Neural progenitor cell (in vitro differentiated cells): ENCODE results near the gene PHACTR2. TPM values are rescaled to one million over a fixed set of nuclear protein-coding genes. Genes with fewer than 3 reads are reported as not detected.

Source experiments
- DNase-seq: peaks from one replicate; pipeline ENCODE4 v3.0.0-alpha.2; 2016; ENCODE audit warnings: low spot score
- H2AFZ ChIP-seq: fragments of 200-600 bp; sonication (generic); replicated peaks from 2 replicates; pipeline ENCODE4 v1.6.1; 2016; ENCODE audit warnings: antibody characterized with exemption
- H3F3A ChIP-seq: fragments of 200-600 bp; sonication (generic); 2 replicates; pipeline ENCODE4 v1.6.1; 2016; ENCODE audit warnings: antibody characterized with exemption, low read depth
- H3K27ac ChIP-seq: fragments of 200-600 bp; sonication (generic); 2 replicates; pipeline ENCODE4 v1.5.1; 2016; ENCODE audit warnings: mild to moderate bottlenecking
- H3K27me3 ChIP-seq: fragments of 200-600 bp; sonication (generic); 2 replicates; pipeline ENCODE4 v1.6.1; 2016; ENCODE audit warnings: mild to moderate bottlenecking, moderate library complexity
- H3K36me3 ChIP-seq: fragments of 200-600 bp; sonication (generic); 2 replicates; pipeline ENCODE4 v1.5.1; 2016
- H3K4me1 ChIP-seq: fragments of 200-600 bp; sonication (generic); 2 replicates; pipeline ENCODE4 v1.6.1; 2016; ENCODE audit warnings: mixed run types
- H3K4me2 ChIP-seq: fragments of 200-600 bp; sonication (generic); 2 replicates; pipeline ENCODE4 v1.6.1; 2016
- H3K4me3 ChIP-seq: fragments of 200-600 bp; sonication (generic); 2 replicates; pipeline ENCODE4 v1.5.1; 2016
- H3K79me2 ChIP-seq: fragments of 200-600 bp; sonication (generic); 2 replicates; pipeline ENCODE4 v1.6.1; 2016; ENCODE audit warnings: low read depth
- H3K9ac ChIP-seq: fragments of 200-600 bp; sonication (generic); 2 replicates; pipeline ENCODE4 v1.6.1; 2016
- H3K9me3 ChIP-seq: fragments of 200-600 bp; sonication (generic); 2 replicates; pipeline ENCODE4 v1.5.1; 2016; ENCODE audit warnings: low read depth
- H4K20me1 ChIP-seq: fragments of 200-600 bp; sonication (generic); 2 replicates; pipeline ENCODE4 v1.6.1; 2016; ENCODE audit warnings: low read depth
- H3K27ac Mint-ChIP-seq: 3 replicates; pipeline ENCODE4 v1.8.0; 2021; ENCODE audit warnings: mixed read lengths
- H3K27me3 Mint-ChIP-seq: 2 replicates; pipeline ENCODE4 v1.8.0; 2022; ENCODE audit warnings: low read depth, mild to moderate bottlenecking, inconsistent platforms, moderate library complexity, mixed read lengths; ENCODE audit not compliant: insufficient read depth
- H3K36me3 Mint-ChIP-seq: 3 replicates; pipeline ENCODE4 v1.8.0; 2021; ENCODE audit warnings: mixed read lengths
- H3K4me1 Mint-ChIP-seq: 3 replicates; pipeline ENCODE4 v1.8.0; 2021; ENCODE audit warnings: mixed read lengths
- H3K4me3 Mint-ChIP-seq: 3 replicates; pipeline ENCODE4 v1.8.0; 2021; ENCODE audit warnings: mild to moderate bottlenecking, moderate library complexity, mixed read lengths
- H3K9me3 Mint-ChIP-seq: 3 replicates; pipeline ENCODE4 v1.8.0; 2020; ENCODE audit warnings: mixed read lengths
- CTCF ChIP-seq: fragments of 200-600 bp; sonication (generic); IDR thresholded peaks from 2 replicates; pipeline ENCODE4 v1.5.1; 2017; ENCODE audit warnings: antibody characterized with exemption, mild to moderate bottlenecking
- EZH2 ChIP-seq: fragments of 200-600 bp; sonication (generic); IDR thresholded peaks from 2 replicates; pipeline ENCODE4 v1.6.1; 2017; ENCODE audit warnings: antibody characterized with exemption, mild to moderate bottlenecking, moderate library complexity
- EZH2phosphoT487 ChIP-seq: fragments of 200-600 bp; sonication (generic); IDR thresholded peaks from 2 replicates; pipeline ENCODE4 v1.6.1; 2017; ENCODE audit warnings: antibody characterized with exemption
- total RNA-seq: library from RNA; depleted of rRNA; stranded (reverse); fragments of >200 nt; gene quantifications from 2 replicates; pipeline ENCODE4 v1.2.3, GENCODE V29; 2015; ENCODE audit warnings: low replicate concordance

PHACTR2 gene
- total RNA-seq, 1 donor from 2014 or later, result 45.4 TPM

- TF ChIP-seq CTCF (no peak), EZH2 (no peak), EZH2phosphoT487 (no peak)
- H3F3A ChIP-seq, result no peaks in the 10 kb centered on the region
Observed at GRCh38 chr6:143857651-143858050, 179.9 kb downstream of the PHACTR2 start.

GRCh38 chr6:143859891-143860660 is 182.3 kb downstream of the PHACTR2 start:
- H3K4me3 Mint-ChIP-seq, result no peak overlapping the region
- no peaks in the 10 kb centered on the region for H4K20me1 ChIP-seq
- no peaks in the 10 kb centered on the region for H3K27me3 ChIP-seq
- H3K9ac ChIP-seq, result no peak overlapping the region
- TF ChIP-seq EZH2phosphoT487, result no peak
- no peak for TF ChIP-seq EZH2
- TF ChIP-seq CTCF, result no peak
- peaks cover 8% of the 10 kb centered on the region for H3K79me2 ChIP-seq
- H3K36me3 ChIP-seq, result peaks cover 38% of the 10 kb centered on the region
- no peak overlapping the region for H3K4me2 ChIP-seq
- H3K36me3 Mint-ChIP-seq, result peaks cover 47% of the 10 kb centered on the region
- DNase-seq, result no peak
- no peak overlapping the region for H2AFZ ChIP-seq
- H3K27ac ChIP-seq, result no peak overlapping the region
- no peak overlapping the region for H3K4me3 ChIP-seq
- H3K9me3 ChIP-seq, result no peaks in the 10 kb centered on the region
- H3K4me1 ChIP-seq, result no peaks in the 10 kb centered on the region
- no peaks in the 10 kb centered on the region for H3K4me1 Mint-ChIP-seq
- H3F3A ChIP-seq, result no peaks in the 10 kb centered on the region
- no peak overlapping the region for H3K27ac Mint-ChIP-seq
- H3K27me3 Mint-ChIP-seq, result no peaks in the 10 kb centered on the region
- peaks cover 10% of the 10 kb centered on the region for H3K9me3 Mint-ChIP-seq

More at GRCh38 chr6:143857651-143858050, 179.9 kb downstream of the PHACTR2 start:
- Mint-ChIP-seq H3K36me3 (peaks cover 61% of the 10 kb centered on the region), H3K4me3 (no peak overlapping the region), H3K9me3 (peaks cover 31% of the 10 kb centered on the region), H3K27ac (no peak overlapping the region), H3K4me1 (no peaks in the 10 kb centered on the region), H3K27me3 (no peaks in the 10 kb centered on the region)
- Histone ChIP-seq H3K4me2 (no peak overlapping the region), H3K79me2 (peaks cover 31% of the 10 kb centered on the region), H3K9me3 (no peaks in the 10 kb centered on the region), H3K4me1 (no peaks in the 10 kb centered on the region), H3K4me3 (no peak overlapping the region), H2AFZ (no peak overlapping the region), H4K20me1 (no peaks in the 10 kb centered on the region), H3K27me3 (no peaks in the 10 kb centered on the region), H3K9ac (no peak overlapping the region), H3K27ac (no peak overlapping the region), H3K36me3 (peaks cover 30% of the 10 kb centered on the region)
- no peak for DNase-seq

GRCh38 chr6:143863771-143864170 is 186.0 kb downstream of the PHACTR2 start:
- Histone ChIP-seq H3K9ac (no peak overlapping the region), H2AFZ (no peak overlapping the region), H3K36me3 (peaks cover 34% of the 10 kb centered on the region), H4K20me1 (no peaks in the 10 kb centered on the region), H3K4me2 (no peak overlapping the region), H3K4me3 (no peak overlapping the region), H3K4me1 (no peaks in the 10 kb centered on the region), H3K79me2 (no peaks in the 10 kb centered on the region), H3F3A (no peaks in the 10 kb centered on the region), H3K27ac (no peak overlapping the region), H3K27me3 (no peaks in the 10 kb centered on the region), H3K9me3 (no peaks in the 10 kb centered on the region)
- H3K9me3 Mint-ChIP-seq, result peaks cover 9% of the 10 kb centered on the region
- TF ChIP-seq EZH2 (no peak), CTCF (no peak), EZH2phosphoT487 (no peak)
- H3K27me3 Mint-ChIP-seq, result no peaks in the 10 kb centered on the region
- H3K27ac Mint-ChIP-seq, result no peak overlapping the region
- no peak for DNase-seq
- peaks cover 31% of the 10 kb centered on the region for H3K36me3 Mint-ChIP-seq
- H3K4me3 Mint-ChIP-seq, result no peak overlapping the region
- no peaks in the 10 kb centered on the region for H3K4me1 Mint-ChIP-seq
